GM12878 (cell line): ENCODE data around the gene GLRA1. TPM values are rescaled to one million over a fixed set of nuclear protein-coding genes. Genes with fewer than 3 reads are reported as not detected.

Source experiments
- ATAC-seq: fragments of 200-7000 bp; cut with Tn5 transposase; 3 replicates; pipeline ENCODE4 v1.9.1; 2020; ENCODE audit warnings: mild to moderate bottlenecking, moderate library complexity
- BruUV-seq: library from RNA; stranded (reverse); fragments of 400-500 nt; replicated peaks from 2 replicates; lab custom pipeline; 2021; lab: Mats Ljungman, UMichigan
- CTCF ChIA-PET: fragments of 300-600 bp; sonication (Branson Sonifier 250); formaldehyde crosslinking; extraction: SDS; loops from one replicate; lab custom pipeline; 2021; ENCODE audit warnings: inconsistent platforms; lab: Yijun Ruan, JAX
- POLR2A ChIA-PET: fragments of 350-600 bp; formaldehyde crosslinking; extraction: SDS; loops from one replicate; lab custom pipeline; 2021; ENCODE audit warnings: inconsistent platforms; lab: Charles Lee
- RAD21 ChIA-PET: fragments of 300-600 bp; sonication (Branson Sonifier 250); formaldehyde crosslinking; loops from one replicate; lab custom pipeline; 2023; ENCODE audit warnings: antibody characterized with exemption; ENCODE audit not compliant: unreplicated experiment; lab: Charles Lee
- SMC1A ChIA-PET: fragments of 300-600 bp; sonication (Branson Sonifier 250); formaldehyde crosslinking; loops from one replicate; lab custom pipeline; 2023; ENCODE audit not compliant: unreplicated experiment, uncharacterized antibody; lab: Charles Lee
- DNase-seq: peaks from one replicate; pipeline ENCODE4 v3.0.0-alpha.2; 2011; ENCODE audit warnings: low read depth, low spot score
- FAIRE-seq: peaks from 3 replicates; lab custom pipeline; 2011; peaks lifted over from hg19 to GRCh38; lab: Jason Lieb, UNC
- H2AFZ ChIP-seq: 2 replicates; pipeline ENCODE4 v1.6.0; 2011; ENCODE audit warnings: low read depth, low read length, control low read depth; ENCODE audit not compliant: control insufficient read depth
- H3K27ac ChIP-seq: 2 replicates; pipeline ENCODE4 v1.5.1; 2011; ENCODE audit warnings: control low read depth; ENCODE audit not compliant: control insufficient read depth, insufficient read depth
- H3K27me3 ChIP-seq, 2 experiments: replicated peaks in 1 of 2; 2 replicates each; pipeline versions ENCODE4 v1.6.0 to v1.6.1; 2011; ENCODE audit warnings: low read length in 1 of 2; ENCODE audit not compliant: control insufficient read depth in 2 of 2, insufficient read depth in 2 of 2
- H3K36me3 ChIP-seq, 2 experiments: 2 replicates each; pipeline ENCODE4 v1.5.1; 2011; ENCODE audit warnings: low read length in 1 of 2; ENCODE audit not compliant: control insufficient read depth in 2 of 2, insufficient read depth in 2 of 2
- H3K4me1 ChIP-seq: 2 replicates; pipeline ENCODE4 v1.6.1; 2011; ENCODE audit warnings: mild to moderate bottlenecking, low read length, moderate library complexity, mixed read lengths; ENCODE audit not compliant: control insufficient read depth, insufficient read depth
- H3K4me2 ChIP-seq: 2 replicates; pipeline ENCODE4 v1.6.0; 2011; ENCODE audit warnings: control low read depth; ENCODE audit not compliant: control insufficient read depth, insufficient read depth
- H3K4me3 ChIP-seq: fragments of 200-600 bp; sonication (generic); 2 replicates; pipeline ENCODE4 v1.5.1; 2016
- H3K79me2 ChIP-seq: 2 replicates; pipeline ENCODE4 v1.6.0; 2011; ENCODE audit warnings: low read length; ENCODE audit not compliant: control insufficient read depth, insufficient read depth
- H3K9ac ChIP-seq: 2 replicates; pipeline ENCODE4 v1.8.0; 2011; ENCODE audit warnings: low read length, control low read depth, mixed read lengths; ENCODE audit not compliant: control insufficient read depth, insufficient read depth
- H3K9me3 ChIP-seq: replicated peaks from 3 replicates; pipeline ENCODE4 v1.5.1; 2011; ENCODE audit warnings: mild to moderate bottlenecking, low read length; ENCODE audit not compliant: control insufficient read depth, insufficient read depth
- H4K20me1 ChIP-seq: 2 replicates; pipeline ENCODE4 v1.6.0; 2011; ENCODE audit not compliant: control insufficient read depth, insufficient read depth
- BACH1 ChIP-seq: fragments of 450-650 bp; IDR thresholded peaks from 2 replicates; pipeline ENCODE4 v1.6.1; 2017; ENCODE audit warnings: mild to moderate bottlenecking, borderline replicate concordance
- FOXK2 ChIP-seq: fragments of 450-650 bp; IDR thresholded peaks from 2 replicates; pipeline ENCODE4 v1.6.1; 2017; ENCODE audit warnings: mild to moderate bottlenecking, moderate library complexity
- GABPA ChIP-seq: IDR thresholded peaks from 2 replicates; pipeline ENCODE4 v1.6.1; 2014; ENCODE audit warnings: antibody characterized with exemption, low read depth, mild to moderate bottlenecking, inconsistent platforms
- GATAD2B ChIP-seq: fragments of 450-650 bp; conservative IDR thresholded peaks from 2 replicates; pipeline ENCODE4 v1.6.1; 2017; ENCODE audit warnings: low read depth, mild to moderate bottlenecking, moderate library complexity
- HDAC6 ChIP-seq: fragments of 200-600 bp; sonication (generic); IDR thresholded peaks from one replicate; pipeline ENCODE4 v1.8.0; 2017; ENCODE audit warnings: antibody characterized with exemption; ENCODE audit not compliant: unreplicated experiment
- KLF5 ChIP-seq: fragments of 450-650 bp; IDR thresholded peaks from 2 replicates; pipeline ENCODE4 v1.6.1; 2014; ENCODE audit warnings: mild to moderate bottlenecking; ENCODE audit not compliant: partially characterized antibody
- MEF2B ChIP-seq: fragments of 450-650 bp; IDR thresholded peaks from 2 replicates; pipeline ENCODE4 v1.6.1; 2018; ENCODE audit warnings: mild to moderate bottlenecking, moderate library complexity; ENCODE audit not compliant: partially characterized antibody, poor library complexity, severe bottlenecking
- NR2F1 ChIP-seq: fragments of 450-650 bp; conservative IDR thresholded peaks from 2 replicates; pipeline ENCODE4 v1.6.1; 2017; ENCODE audit warnings: mild to moderate bottlenecking
- POLR2A ChIP-seq: IDR thresholded peaks from 2 replicates; pipeline ENCODE4 v1.6.1; 2011; ENCODE audit warnings: low read depth, mild to moderate bottlenecking, low read length
- POU2F2 ChIP-seq: IDR thresholded peaks from 3 replicates; pipeline ENCODE4 v1.6.1; 2011; ENCODE audit warnings: low read depth, mild to moderate bottlenecking, low read length, borderline replicate concordance
- SIN3A ChIP-seq: IDR thresholded peaks from 2 replicates; pipeline ENCODE4 v1.6.1; 2012; ENCODE audit warnings: low read depth, low read length, improper control_type of control experiment
- ZNF207 ChIP-seq: fragments of 450-650 bp; IDR thresholded peaks from 2 replicates; pipeline ENCODE4 v1.6.1; 2014; ENCODE audit warnings: antibody characterized with exemption, mild to moderate bottlenecking, borderline replicate concordance
- ZNF217 ChIP-seq: fragments of 450-650 bp; IDR thresholded peaks from 2 replicates; pipeline ENCODE4 v1.6.1; 2017; ENCODE audit warnings: antibody characterized with exemption, mild to moderate bottlenecking
- ZNF384 ChIP-seq: IDR thresholded peaks from 2 replicates; pipeline ENCODE4 v1.6.1; 2012; ENCODE audit warnings: low read depth, mild to moderate bottlenecking, low read length, improper control_type of control experiment, borderline replicate concordance
- WGBS: methylation state at CpG from one replicate; pipeline ENCODE4 v1.1.6; 2016; ENCODE audit warnings: low lambda C conversion rate; ENCODE audit not compliant: insufficient replicate concordance, insufficient coverage; ENCODE audit errors: missing lambda C conversion rate; 5-methylcytosine and 5-hydroxymethylcytosine counted together
- in situ Hi-C: fragments of 300-500 bp; cut with MboI; formaldehyde crosslinking; loops from 9 replicates; pipeline ENCODE4 v1.14.3; 2018; ENCODE audit warnings: mixed read lengths
- intact Hi-C: fragments of 100-400 bp; cut with micrococcal nuclease; formaldehyde crosslinking; loops from one replicate; pipeline ENCODE4 v1.14.2; 2022; ENCODE audit not compliant: unreplicated experiment
- polyA plus RNA-seq, 11 experiments: library from polyadenylated mRNA; depleted of rRNA in 4 of 11; unstranded in 6 of 11; stranded (reverse) in 5 of 11; fragments of >200 nt; fragmentation: Nextera tagmentation in 4 of 11; fragmentation: Illumina TruSeq in 1 of 11; extraction: Ambion mirVana in 4 of 11; extraction: Trizol in 1 of 11; gene quantifications; 1 replicate in 1 of 11; 2 replicates in 10 of 11; pipeline versions ENCODE4 v1.2.1 to v1.2.3, GENCODE V29; 2011 to 2016; ENCODE audit warnings: inconsistent platforms in 2 of 11, missing spikeins in 2 of 11, low read depth in 1 of 11
- total RNA-seq, 4 experiments: library from RNA; depleted of rRNA in 3 of 4; stranded (reverse); fragments of >200 nt in 3 of 4; fragmentation: Illumina TruSeq in 1 of 4; extraction: Trizol in 1 of 4; gene quantifications; 2 replicates each; pipeline versions ENCODE4 v1.2.1 to v1.2.3, GENCODE V29; 2013 to 2021
- TF ChIP-seq, protein P1 (sequence below), 3 experiments: IDR thresholded peaks in 2 of 3; conservative IDR thresholded peaks in 1 of 3; 2 replicates each; pipeline ENCODE4 v1.5.1; 2011; ENCODE audit warnings: low read depth in 3 of 3, low read length in 3 of 3, mild to moderate bottlenecking in 3 of 3, control low read depth in 2 of 3, moderate library complexity in 2 of 3, inconsistent platforms in 1 of 3, mixed read lengths in 1 of 3; ENCODE audit not compliant: control insufficient read depth in 2 of 3, insufficient read depth in 1 of 3; ENCODE audit errors: extremely low read depth in 1 of 3
- TF ChIP-seq, protein P2 (sequence below): fragments of 450-650 bp; IDR thresholded peaks from 2 replicates; pipeline ENCODE4 v1.6.1; 2017; ENCODE audit warnings: mild to moderate bottlenecking
- TF ChIP-seq, protein P3 (sequence below): fragments of 450-650 bp; IDR thresholded peaks from 2 replicates; pipeline ENCODE4 v1.6.1; 2016; ENCODE audit warnings: mild to moderate bottlenecking
- TF ChIP-seq, protein P4 (sequence below): IDR thresholded peaks from 2 replicates; pipeline ENCODE4 v1.6.1; 2011; ENCODE audit warnings: low read depth, low read length, improper control_type of control experiment, borderline replicate concordance

GLRA1 gene
- total and polyA plus RNA-seq, 10 of the 15 experiments (the other 5 are each of a cell fraction or from before 2014, with no cell fraction given), result not detected

DNA sequence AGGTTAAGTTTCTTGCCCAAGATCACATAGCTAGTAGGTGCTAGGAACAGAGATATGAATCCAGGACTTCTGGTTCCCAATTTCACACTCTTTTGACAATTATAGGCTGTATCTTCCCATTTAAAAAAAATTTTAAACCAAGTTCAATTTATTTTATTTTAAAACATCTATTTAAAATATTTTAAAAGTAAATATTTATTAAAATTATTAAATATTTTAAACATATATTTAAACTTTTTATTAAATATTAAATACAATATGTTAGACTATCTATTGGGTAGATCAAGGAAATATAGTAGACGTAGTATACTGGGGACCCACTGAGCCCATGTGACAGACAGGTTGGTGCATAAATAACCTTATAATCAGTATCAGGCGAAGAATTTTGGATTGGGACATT lies 54.8 kb downstream of the GLRA1 start:
- no peaks in the 10 kb centered on the region for H3K27me3 ChIP-seq
- ChIA-PET POLR2A (no interaction called here), CTCF (interaction anchor here (0.7 to 2.3 kb wide), 2 partner anchors 15 to 35 kb away, joined by 3 to 7 read pairs; no protein-coding TSS in a partner anchor), SMC1A (interaction anchor here (1.0 kb wide), 1 partner anchor 34 kb away, joined by 3 read pairs; no protein-coding TSS in a partner anchor), RAD21 (no interaction called here)
- BruUV-seq, result no TSS peak
- TF ChIP-seq NR2F1, result no peak
- TF ChIP-seq POLR2A, result no peak
- TF ChIP-seq, protein P1, sequence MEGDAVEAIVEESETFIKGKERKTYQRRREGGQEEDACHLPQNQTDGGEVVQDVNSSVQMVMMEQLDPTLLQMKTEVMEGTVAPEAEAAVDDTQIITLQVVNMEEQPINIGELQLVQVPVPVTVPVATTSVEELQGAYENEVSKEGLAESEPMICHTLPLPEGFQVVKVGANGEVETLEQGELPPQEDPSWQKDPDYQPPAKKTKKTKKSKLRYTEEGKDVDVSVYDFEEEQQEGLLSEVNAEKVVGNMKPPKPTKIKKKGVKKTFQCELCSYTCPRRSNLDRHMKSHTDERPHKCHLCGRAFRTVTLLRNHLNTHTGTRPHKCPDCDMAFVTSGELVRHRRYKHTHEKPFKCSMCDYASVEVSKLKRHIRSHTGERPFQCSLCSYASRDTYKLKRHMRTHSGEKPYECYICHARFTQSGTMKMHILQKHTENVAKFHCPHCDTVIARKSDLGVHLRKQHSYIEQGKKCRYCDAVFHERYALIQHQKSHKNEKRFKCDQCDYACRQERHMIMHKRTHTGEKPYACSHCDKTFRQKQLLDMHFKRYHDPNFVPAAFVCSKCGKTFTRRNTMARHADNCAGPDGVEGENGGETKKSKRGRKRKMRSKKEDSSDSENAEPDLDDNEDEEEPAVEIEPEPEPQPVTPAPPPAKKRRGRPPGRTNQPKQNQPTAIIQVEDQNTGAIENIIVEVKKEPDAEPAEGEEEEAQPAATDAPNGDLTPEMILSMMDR (IDR thresholded peaks at IDR 0.05 in 2 of 3, conservative IDR thresholded peaks at IDR 0.05 in 1 of 3; ENCODE audit: control insufficient read depth in 2 of 3, extremely low read depth in 1 of 3, insufficient read depth in 1 of 3, low read depth in 3 of 3, low read length in 3 of 3), result no peak
- TF ChIP-seq MEF2B, result no peak
- TF ChIP-seq BACH1, result no peak
- no peak for TF ChIP-seq POU2F2
- no peak for TF ChIP-seq KLF5
- TF ChIP-seq GATAD2B, result no peak
- no peak for TF ChIP-seq ZNF207
- TF ChIP-seq, protein P2, sequence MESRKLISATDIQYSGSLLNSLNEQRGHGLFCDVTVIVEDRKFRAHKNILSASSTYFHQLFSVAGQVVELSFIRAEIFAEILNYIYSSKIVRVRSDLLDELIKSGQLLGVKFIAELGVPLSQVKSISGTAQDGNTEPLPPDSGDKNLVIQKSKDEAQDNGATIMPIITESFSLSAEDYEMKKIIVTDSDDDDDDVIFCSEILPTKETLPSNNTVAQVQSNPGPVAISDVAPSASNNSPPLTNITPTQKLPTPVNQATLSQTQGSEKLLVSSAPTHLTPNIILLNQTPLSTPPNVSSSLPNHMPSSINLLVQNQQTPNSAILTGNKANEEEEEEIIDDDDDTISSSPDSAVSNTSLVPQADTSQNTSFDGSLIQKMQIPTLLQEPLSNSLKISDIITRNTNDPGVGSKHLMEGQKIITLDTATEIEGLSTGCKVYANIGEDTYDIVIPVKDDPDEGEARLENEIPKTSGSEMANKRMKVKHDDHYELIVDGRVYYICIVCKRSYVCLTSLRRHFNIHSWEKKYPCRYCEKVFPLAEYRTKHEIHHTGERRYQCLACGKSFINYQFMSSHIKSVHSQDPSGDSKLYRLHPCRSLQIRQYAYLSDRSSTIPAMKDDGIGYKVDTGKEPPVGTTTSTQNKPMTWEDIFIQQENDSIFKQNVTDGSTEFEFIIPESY, result no peak
- TF ChIP-seq, protein P3, sequence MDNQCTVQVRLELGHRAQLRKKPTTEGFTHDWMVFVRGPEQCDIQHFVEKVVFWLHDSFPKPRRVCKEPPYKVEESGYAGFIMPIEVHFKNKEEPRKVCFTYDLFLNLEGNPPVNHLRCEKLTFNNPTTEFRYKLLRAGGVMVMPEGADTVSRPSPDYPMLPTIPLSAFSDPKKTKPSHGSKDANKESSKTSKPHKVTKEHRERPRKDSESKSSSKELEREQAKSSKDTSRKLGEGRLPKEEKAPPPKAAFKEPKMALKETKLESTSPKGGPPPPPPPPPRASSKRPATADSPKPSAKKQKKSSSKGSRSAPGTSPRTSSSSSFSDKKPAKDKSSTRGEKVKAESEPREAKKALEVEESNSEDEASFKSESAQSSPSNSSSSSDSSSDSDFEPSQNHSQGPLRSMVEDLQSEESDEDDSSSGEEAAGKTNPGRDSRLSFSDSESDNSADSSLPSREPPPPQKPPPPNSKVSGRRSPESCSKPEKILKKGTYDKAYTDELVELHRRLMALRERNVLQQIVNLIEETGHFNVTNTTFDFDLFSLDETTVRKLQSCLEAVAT, result no peak
- no peak for TF ChIP-seq SIN3A
- TF ChIP-seq ZNF384, result no peak
- TF ChIP-seq GABPA, result no peak
- TF ChIP-seq, protein P4, sequence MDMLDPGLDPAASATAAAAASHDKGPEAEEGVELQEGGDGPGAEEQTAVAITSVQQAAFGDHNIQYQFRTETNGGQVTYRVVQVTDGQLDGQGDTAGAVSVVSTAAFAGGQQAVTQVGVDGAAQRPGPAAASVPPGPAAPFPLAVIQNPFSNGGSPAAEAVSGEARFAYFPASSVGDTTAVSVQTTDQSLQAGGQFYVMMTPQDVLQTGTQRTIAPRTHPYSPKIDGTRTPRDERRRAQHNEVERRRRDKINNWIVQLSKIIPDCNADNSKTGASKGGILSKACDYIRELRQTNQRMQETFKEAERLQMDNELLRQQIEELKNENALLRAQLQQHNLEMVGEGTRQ, result no peak
- no peak for TF ChIP-seq ZNF217
- TF ChIP-seq FOXK2, result no peak
- TF ChIP-seq HDAC6, result no peak
- DNase-seq (no peak), ATAC-seq (no peak), FAIRE-seq (no peak)
- no peak overlapping the region for H3K4me2 ChIP-seq
- no peaks in the 10 kb centered on the region for H3K79me2 ChIP-seq
- no peaks in the 10 kb centered on the region for H3K9me3 ChIP-seq
- H3K4me3 ChIP-seq, result no peak overlapping the region
- 14% methylated on average over 2 of the region's 2 CpGs for WGBS
- H2AFZ ChIP-seq, result no peak overlapping the region
- intact Hi-C loops (no loop called here), in situ Hi-C loops (no loop called here)
- no peaks in the 10 kb centered on the region for H4K20me1 ChIP-seq
- H3K9ac ChIP-seq, result no peak overlapping the region
- H3K36me3 ChIP-seq, result no peaks in the 10 kb centered on the region
- no peak overlapping the region for H3K27ac ChIP-seq
- H3K4me1 ChIP-seq, result no peaks in the 10 kb centered on the region
